Ovary (tissue), 9 donors: Measurements from ENCODE around the gene GRIK4. TPM values are rescaled to one million over a fixed set of nuclear protein-coding genes. Genes with fewer than 3 reads are reported as not detected.
A peak's percentile ranks its signal among the peaks of the same experiment; 100 is the strongest.

Experiments
- DNase-seq, 5 donors: peaks; one replicate each; pipeline ENCODE4 v3.0.0-alpha.2; 2019 to 2020
- H3K27ac ChIP-seq, 2 donors: fragments of 200-600 bp; one replicate each; pipeline versions ENCODE4 v1.5.1 to v1.8.0; 2019 to 2022
- H3K27me3 ChIP-seq: fragments of 200-600 bp; one replicate; pipeline ENCODE4 v1.8.0; 2022
- H3K36me3 ChIP-seq: fragments of 200-600 bp; sonication (generic); one replicate; pipeline ENCODE4 v1.5.1; 2019
- H3K4me1 ChIP-seq: one replicate; pipeline ENCODE4 v1.8.1; 2013; ENCODE audit warnings: mild to moderate bottlenecking, moderate library complexity; ENCODE audit not compliant: insufficient read depth
- H3K4me3 ChIP-seq: fragments of 200-600 bp; sonication (generic); one replicate; pipeline ENCODE4 v1.5.1; 2017
- H3K9me3 ChIP-seq, 2 donors: fragments of 200-600 bp in 1 of 2; sonication (generic) in 1 of 2; one replicate each; pipeline versions ENCODE4 v1.5.1 to v1.8.1; 2013 to 2019; ENCODE audit warnings: mild to moderate bottlenecking in 1 of 2, moderate library complexity in 1 of 2
- EP300 ChIP-seq: sonication (generic); formaldehyde crosslinking; IDR thresholded peaks from one replicate; pipeline ENCODE4 v1.6.1; 2017; ENCODE audit warnings: antibody characterized with exemption
- POLR2A ChIP-seq: fragments of 450-650 bp; IDR thresholded peaks from one replicate; pipeline ENCODE4 v1.6.1; 2017; ENCODE audit warnings: antibody characterized with exemption, mild to moderate bottlenecking, moderate library complexity
- WGBS, 3 donors: extraction: QIAGEN DNeasy Blood & Tissue Kit in 1 of 3; methylation state at CpG; one replicate each; pipeline versions ENCODE4 v1.1.5 to v1.1.7; 2013 to 2017; 5-methylcytosine and 5-hydroxymethylcytosine counted together
- intact Hi-C, 4 donors: fragments of 100-400 bp; cut with DNase I; formaldehyde crosslinking; loops; one replicate each; pipeline versions ENCODE4 v1.11.0 to v1.15.1; 2022 to 2023
- polyA plus RNA-seq, 2 donors: library from polyadenylated mRNA; stranded (reverse); fragments of 200-250 nt in 1 of 2; fragments of 350-450 nt in 1 of 2; fragmentation: Illumina TruSeq in 1 of 2; extraction: RNeasy Lipid Tissue Mini Kit (QIAGEN cat#74804) in 1 of 2; gene quantifications; one replicate each; pipeline ENCODE4 v1.2.3, GENCODE V29; 2013 to 2014
- total RNA-seq, 7 donors: library from RNA; depleted of rRNA in 2 of 7; stranded (reverse); fragments of >200 nt in 2 of 7; fragmentation: NEBNext Ultra II Directional in 3 of 7; extraction: Animal tissue kit (Norgen Biotek cat#: 25700) in 3 of 7; gene quantifications; one replicate each; pipeline versions ENCODE4 v1.1.0 to v1.2.4, GENCODE V29; 2016 to 2023
- TF ChIP-seq, protein P1 (sequence below), 3 donors: fragments of 450-650 bp in 2 of 3; fragments of 200-600 bp in 1 of 3; IDR thresholded peaks; one replicate each; pipeline versions ENCODE4 v1.5.1 to v1.8.0; 2016 to 2022; ENCODE audit warnings: antibody characterized with exemption in 3 of 3, mild to moderate bottlenecking in 1 of 3
- donor health status: DM: no; HTN: no; CAD: no; lungs with moderate emphysema.
- donor health status: DM: no; HTN: no; CAD: no.
- donor health status: Bipolar disorder and iron deficiency.
- donor health status: DM: yes; HTN: yes; CAD: no.
- donor health status: DM: no; HTN: no; CAD: no.
- donor health status: DM: yes; HTN: yes; CAD: no.

GRIK4 gene
- total and polyA plus RNA-seq, 9 donors = 1.3 to 13.4 (median 2.3) TPM

GRCh38 chr11:120977266-120978137, 466.0 kb downstream of the GRIK4 start:
- Histone ChIP-seq H3K4me1 (no peaks in the 10 kb centered on the region), H3K27me3 (no peaks in the 10 kb centered on the region), H3K27ac (no peak overlapping the region), H3K9me3 (no peaks in the 10 kb centered on the region), H3K4me3 (no peak overlapping the region), H3K36me3 (no peaks in the 10 kb centered on the region)
- TF ChIP-seq POLR2A (no peak), EP300 (no peak)
- TF ChIP-seq, protein P1, sequence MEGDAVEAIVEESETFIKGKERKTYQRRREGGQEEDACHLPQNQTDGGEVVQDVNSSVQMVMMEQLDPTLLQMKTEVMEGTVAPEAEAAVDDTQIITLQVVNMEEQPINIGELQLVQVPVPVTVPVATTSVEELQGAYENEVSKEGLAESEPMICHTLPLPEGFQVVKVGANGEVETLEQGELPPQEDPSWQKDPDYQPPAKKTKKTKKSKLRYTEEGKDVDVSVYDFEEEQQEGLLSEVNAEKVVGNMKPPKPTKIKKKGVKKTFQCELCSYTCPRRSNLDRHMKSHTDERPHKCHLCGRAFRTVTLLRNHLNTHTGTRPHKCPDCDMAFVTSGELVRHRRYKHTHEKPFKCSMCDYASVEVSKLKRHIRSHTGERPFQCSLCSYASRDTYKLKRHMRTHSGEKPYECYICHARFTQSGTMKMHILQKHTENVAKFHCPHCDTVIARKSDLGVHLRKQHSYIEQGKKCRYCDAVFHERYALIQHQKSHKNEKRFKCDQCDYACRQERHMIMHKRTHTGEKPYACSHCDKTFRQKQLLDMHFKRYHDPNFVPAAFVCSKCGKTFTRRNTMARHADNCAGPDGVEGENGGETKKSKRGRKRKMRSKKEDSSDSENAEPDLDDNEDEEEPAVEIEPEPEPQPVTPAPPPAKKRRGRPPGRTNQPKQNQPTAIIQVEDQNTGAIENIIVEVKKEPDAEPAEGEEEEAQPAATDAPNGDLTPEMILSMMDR (IDR thresholded peaks at IDR 0.05) = no peak
- WGBS, 3 donors = 82 to 87% (median 84%) methylated on average over 10 of the region's 10 CpGs
- no peak for DNase-seq
- intact Hi-C loops = no loop called here

- no peak for TF ChIP-seq EP300
- TF ChIP-seq, protein P1 (IDR thresholded peaks at IDR 0.05) = no peak
- no peak for TF ChIP-seq POLR2A
- H3K27me3 ChIP-seq = no peaks in the 10 kb centered on the region
- DNase-seq = no peak
- no peaks in the 10 kb centered on the region for H3K9me3 ChIP-seq
- no peaks in the 10 kb centered on the region for H3K4me1 ChIP-seq
- 67 to 92% (median 77%) methylated on average over 3 of the region's 3 CpGs for WGBS, 3 donors
- no peaks in the 10 kb centered on the region for H3K36me3 ChIP-seq
- H3K27ac ChIP-seq = no peak overlapping the region
- no peak overlapping the region for H3K4me3 ChIP-seq
- intact Hi-C loops = no loop called here
These were observed 467.2 kb downstream of the GRIK4 start for GRCh38 chr11:120978701-120979100.

DNA sequence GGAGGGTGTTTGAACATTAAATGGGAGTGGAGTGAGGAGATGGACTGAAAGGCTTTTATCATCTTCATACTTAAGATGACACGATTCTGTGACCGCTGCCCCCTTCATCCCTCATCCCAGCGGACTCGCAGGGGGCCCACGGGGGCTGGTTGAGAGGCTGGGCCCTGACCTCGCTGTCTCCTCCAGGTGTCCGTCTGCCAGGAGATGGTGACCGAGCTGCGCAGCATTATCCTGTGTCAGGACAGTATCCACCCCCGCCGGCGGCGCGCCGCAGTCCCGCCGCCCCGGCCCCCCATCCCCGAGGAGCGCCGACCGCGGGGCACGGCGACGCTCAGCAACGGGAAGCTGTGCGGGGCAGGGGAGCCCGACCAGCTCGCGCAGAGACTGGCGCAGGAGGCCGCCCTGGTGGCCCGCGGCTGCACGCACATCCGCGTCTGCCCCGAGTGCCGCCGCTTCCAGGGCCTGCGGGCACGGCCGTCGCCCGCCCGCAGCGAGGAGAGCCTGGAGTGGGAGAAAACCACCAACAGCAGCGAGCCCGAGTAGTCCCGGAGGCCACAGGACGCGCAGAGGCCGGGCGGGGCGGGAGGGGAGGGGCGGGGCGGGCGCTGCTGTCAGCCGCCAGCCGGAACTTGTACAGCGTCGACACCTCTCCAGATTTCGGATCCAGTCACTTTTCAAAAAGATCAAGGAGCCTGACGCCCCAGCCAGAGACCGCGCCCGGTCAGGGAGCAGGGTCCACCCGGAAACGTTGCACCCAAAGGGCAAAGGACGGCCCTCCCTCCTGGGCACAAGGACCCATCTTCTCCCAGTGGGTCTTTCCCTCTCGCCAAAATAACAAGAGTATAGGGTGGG, 474.4 kb downstream of the GRIK4 start:
- H3K27me3 ChIP-seq = no peaks in the 10 kb centered on the region
- no peaks in the 10 kb centered on the region for H3K9me3 ChIP-seq
- peak; percentile 37 to 68 (median 60) for DNase-seq
- H3K27ac ChIP-seq = peak overlapping the region in 1 of 2 donors; percentile 27
- 2 to 3% (median 3%) methylated on average over 41 to 72 of the region's 72 CpGs for WGBS, 3 donors
- no peaks in the 10 kb centered on the region for H3K36me3 ChIP-seq
- peak overlapping the region; percentile 39 for H3K4me3 ChIP-seq
- H3K4me1 ChIP-seq = peaks cover 1% of the 10 kb centered on the region
- intact Hi-C loops = no loop called here
- TF ChIP-seq EP300 (no peak), POLR2A (no peak)
- TF ChIP-seq, protein P1 (IDR thresholded peaks at IDR 0.05) = no peak

DNA sequence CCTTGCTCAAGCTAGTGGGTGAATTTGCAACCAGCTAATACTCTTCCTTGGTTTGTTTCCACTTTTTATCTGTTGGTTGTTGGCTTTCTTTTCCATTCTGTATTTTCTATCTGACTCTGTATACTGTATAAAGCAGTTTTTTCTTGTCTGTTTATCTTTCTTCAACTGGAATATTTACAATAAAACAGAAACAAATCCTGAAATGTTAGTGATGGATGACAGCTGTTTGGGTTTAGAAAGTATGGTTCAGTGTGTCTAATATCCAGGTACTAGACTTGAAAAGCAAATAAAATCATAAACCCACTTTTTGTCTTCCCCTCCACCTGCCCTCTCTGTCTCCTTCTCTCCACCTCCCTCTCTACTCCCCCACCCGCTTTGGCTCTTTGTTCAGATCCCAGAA, 477.1 kb downstream of the GRIK4 start:
- no peak for TF ChIP-seq EP300
- TF ChIP-seq, protein P1 (IDR thresholded peaks at IDR 0.05) = no peak
- TF ChIP-seq POLR2A = no peak
- no peaks in the 10 kb centered on the region for H3K36me3 ChIP-seq
- 68 to 88% (median 74%) methylated on average over 1 of the region's 1 CpG for WGBS, 3 donors
- no peak overlapping the region for H3K27ac ChIP-seq
- DNase-seq = no peak
- no peaks in the 10 kb centered on the region for H3K9me3 ChIP-seq
- peaks cover 1% of the 10 kb centered on the region for H3K4me1 ChIP-seq
- no peak overlapping the region for H3K4me3 ChIP-seq
- H3K27me3 ChIP-seq = no peaks in the 10 kb centered on the region
- intact Hi-C loops = no loop called here
